Stimulated activated CD4-positive, alpha-beta T cell treated with anti-CD3 and anti-CD28 coated beads, Interleukin-12 subunit alpha, Interleukin-12 subunit beta, amount 100 ng/mL, for 48 hours (primary cell): ENCODE data around the gene QPRT.
A peak's percentile ranks its signal among the peaks of the same experiment; 100 is the strongest.
"Not testable (repeated sequence)": the region's sequence is repeated elsewhere in the genome, so short reads cannot be mapped to it uniquely, and the experiment has no call there.

Experiments used
- DNase-seq, 3 donors: peaks; one replicate each; pipeline ENCODE4 v3.0.0-alpha.2; 2020; ENCODE audit warnings: low read depth in 2 of 3, low spot score in 1 of 3

QPRT gene

DNA sequence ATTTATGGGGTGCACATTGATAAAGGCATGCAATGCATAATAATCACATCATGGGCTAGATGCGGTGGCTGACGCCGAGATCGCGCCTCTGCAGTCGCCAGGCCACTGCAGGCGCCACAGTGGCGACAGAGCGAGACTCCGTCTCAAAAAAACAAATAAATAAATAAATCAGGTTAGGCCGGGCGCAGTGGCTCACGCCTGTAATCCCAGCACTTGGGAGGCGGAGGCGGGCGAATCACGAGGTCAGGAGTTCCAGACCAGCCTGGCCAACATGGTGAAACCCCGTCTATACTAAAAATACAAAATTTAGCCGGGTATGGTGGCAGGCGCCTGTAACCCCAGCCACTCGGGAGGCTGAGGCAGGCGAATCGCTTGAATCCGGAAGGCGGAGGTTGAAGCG, 13.6 kb downstream of the QPRT start:
- not testable (repeated sequence) for DNase-seq

DNA sequence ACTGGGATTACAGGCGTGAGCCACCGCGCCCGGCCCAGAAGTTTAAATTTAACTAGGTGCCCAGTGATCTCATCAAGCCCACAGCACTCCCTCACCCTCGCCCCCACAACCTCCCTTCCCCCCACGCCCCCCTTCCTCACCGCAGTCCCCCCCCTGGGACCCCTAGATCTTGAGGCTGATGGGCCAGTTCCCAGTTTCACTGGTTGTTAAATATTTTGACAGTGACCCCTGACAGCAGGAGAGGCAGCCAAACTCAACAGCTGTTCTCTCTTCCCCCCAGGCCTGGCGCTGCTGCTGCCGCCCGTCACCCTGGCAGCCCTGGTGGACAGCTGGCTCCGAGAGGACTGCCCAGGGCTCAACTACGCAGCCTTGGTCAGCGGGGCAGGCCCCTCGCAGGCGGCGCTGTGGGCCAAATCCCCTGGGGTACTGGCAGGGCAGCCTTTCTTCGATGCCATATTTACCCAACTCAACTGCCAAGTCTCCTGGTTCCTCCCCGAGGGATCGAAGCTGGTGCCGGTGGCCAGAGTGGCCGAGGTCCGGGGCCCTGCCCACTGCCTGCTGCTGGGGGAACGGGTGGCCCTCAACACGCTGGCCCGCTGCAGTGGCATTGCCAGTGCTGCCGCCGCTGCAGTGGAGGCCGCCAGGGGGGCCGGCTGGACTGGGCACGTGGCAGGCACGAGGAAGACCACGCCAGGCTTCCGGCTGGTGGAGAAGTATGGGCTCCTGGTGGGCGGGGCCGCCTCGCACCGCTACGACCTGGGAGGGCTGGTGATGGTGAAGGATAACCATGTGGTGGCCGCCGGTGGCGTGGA, 15.6 kb downstream of the QPRT start:
- no peak for DNase-seq

DNA sequence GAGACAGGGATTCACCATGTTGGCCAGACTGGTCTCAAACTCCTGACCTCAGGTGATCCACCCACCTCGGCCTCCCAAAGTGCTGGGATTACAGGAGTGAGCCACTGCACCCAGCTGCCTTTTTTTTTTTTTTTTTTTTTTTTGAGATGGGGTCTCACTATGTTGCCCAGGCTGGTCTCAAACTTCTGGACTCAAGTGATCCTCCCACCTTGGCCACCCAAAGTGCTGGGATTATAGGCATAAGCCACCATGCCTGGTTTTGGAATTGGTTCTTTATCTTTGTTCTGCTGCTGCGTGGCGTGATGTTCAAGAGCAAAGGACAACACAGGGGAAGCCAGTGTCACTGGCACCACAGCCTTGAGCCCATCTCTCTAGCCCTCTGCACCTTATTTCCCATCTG, 16.7 kb downstream of the QPRT start:
- DNase-seq: not testable (repeated sequence)

DNA sequence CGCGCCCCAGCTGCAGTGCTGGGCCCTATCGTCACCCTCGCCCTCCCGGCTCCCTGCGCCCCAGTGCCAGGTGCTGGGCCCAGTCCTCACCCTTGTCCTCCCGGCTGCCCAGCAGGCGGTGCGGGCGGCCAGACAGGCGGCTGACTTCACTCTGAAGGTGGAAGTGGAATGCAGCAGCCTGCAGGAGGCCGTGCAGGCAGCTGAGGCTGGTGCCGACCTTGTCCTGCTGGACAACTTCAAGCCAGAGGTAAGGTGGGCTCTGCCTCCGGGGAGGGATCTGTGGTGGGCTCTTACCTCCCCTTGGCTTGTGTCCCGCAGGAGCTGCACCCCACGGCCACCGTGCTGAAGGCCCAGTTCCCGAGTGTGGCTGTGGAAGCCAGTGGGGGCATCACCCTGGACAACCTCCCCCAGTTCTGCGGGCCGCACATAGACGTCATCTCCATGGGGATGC, 17.9 kb downstream of the QPRT start:
- no peak for DNase-seq

DNA sequence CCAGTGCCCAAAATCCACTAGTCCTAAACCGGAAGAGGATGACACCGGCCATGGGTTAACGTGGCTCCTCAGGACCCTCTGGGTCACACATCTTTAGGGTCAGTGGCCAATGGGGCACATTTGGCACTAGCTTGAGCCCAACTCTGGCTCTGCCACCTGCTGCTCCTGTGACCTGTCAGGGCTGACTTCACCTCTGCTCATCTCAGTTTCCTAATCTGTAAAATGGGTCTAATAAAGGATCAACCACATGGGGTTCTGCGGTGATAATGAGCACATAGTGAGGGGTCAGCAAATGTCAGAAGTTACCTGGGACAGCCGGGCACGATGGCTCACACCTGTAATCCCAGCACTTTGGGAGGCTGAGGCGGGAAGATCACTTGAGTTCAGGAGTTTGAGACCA, 18.4 kb downstream of the QPRT start:
- DNase-seq: no peak

DNA sequence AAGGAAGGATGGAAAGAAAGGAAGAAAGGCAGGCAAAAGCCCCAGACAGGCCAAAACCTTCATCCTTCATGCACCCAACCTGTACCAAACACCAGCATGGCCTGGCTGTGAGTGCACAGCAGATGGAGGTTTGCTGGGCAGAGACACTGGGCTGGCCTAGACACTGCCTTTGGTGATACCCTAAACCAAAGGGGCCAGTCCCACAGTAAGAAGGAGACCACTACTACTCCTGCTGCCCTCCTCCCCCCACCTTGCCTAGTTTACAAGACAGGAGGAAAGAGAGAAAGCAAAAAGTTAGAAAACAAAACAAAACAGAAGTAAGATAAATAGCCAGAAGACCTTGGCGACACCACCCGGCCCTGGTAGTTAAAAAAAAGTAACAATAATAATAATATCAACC, 19.1 kb downstream of the QPRT start:
- no peak for DNase-seq

DNA sequence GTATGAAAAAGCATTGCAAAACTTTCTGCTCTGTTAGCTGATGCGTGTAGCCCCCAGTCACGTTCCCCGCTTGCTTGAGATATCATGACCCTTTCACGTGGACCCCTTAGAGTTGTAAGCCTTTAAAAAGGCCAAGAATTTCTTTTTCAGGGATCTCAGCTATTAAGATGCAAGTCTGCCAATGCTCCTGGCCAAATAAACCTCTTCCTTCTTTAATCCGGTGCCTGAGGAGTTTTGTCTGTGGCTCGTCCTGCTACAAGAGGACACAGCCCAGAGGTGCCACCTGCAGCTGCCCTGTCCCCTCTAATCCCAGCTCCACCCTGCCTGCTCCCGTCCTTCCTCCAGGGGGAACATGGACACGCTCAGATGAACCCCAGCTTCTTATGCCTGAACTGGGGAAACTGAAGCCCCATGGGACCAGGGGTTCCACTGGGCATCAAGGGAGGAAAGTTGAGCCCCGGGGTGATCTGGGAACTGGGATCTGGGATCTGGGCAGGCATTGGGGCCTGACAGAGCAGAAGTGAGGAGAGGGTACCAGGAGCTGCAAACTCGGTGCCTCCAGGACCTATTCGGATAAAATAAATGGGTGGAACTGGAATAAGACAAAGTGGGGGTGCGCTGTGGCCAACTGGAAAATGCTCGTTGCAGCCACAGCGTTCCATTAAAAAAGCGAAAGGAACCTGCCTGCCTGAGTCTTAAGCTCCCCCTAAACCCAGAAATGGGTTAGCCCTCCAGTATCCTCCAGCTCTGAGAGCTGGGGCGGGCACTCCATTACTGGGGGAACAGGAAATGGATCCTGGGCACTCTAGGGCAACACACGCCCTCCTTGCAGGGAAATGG, 19.7 kb downstream of the QPRT start:
- DNase-seq: no peak

DNA sequence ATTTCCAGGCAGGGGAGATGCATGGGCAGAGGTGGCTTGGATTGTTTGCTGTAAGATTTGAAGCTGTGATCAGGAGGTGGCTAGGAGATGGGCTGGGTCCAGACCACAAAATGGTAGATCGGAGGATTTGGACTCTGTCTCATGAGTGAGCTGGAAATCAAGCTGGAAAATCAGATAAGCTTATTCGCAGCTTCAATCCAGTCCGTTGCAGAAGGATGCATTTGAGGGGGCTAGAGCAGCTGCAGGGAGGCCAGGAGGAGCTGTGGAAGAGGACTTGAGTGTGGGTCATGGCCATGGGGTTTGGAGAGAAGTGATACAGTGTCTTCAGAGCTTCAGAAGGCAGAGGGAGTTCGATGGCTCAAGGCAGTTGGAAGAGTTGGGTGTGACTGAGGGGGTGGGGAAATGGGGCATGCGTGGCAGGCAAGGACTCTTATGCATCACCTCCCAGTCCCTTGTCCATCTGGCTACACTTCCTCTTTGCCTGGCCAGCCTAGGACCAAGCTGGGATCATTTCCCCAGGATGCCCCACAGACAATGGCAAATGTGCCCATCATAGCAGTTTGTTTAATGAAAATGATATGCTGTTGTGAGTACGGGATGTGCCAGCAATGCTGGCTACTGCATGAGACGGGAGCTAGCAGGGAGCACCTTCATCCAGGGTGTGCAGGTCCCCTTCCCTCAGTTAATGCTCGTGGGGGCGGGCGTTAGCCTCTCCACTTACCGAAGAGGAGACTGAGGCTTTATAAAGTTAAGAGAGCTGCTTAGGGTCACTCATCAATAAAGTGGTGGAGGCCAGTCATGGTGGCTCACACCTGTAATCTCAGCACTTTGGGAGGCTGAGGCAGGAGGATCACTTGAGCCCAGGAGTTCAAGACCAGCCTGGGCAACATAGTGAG, 20.6 kb downstream of the QPRT start:
- no peak for DNase-seq

DNA sequence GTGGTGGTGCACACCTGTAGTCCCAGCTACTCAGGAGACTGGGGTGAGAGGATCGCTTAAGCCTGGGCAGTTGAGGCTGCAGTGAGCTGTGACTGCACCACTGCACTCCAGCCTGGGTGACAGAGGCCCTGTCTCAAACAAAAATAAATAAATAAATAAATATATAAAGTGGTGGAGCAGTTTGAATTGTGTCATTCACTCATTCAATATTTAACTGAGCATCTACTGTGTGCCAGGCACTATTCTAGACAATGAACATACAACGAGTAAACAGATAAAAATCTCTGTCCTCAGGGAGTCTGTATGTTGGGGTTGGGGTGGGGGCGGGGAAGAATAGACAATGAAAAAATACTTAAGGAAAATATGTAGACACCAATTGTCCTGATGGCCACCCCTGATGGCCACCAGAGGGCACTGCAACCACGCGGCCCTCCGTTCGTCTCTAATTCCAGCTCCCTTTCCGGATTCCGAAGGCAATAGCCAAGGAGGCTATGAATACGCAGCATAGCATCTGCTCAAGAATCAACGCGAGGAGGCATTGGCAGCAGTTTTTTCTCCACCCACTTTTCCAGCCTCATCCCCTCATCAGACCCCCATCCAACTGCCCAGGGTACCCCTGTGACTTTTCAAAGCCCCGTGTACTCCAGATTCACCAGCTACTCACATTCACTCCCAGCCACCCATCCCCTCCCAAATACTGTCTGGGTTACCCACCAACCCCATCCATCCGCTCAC, 21.4 kb downstream of the QPRT start:
- DNase-seq: peak; percentile 55 to 69 (median 64)

DNA sequence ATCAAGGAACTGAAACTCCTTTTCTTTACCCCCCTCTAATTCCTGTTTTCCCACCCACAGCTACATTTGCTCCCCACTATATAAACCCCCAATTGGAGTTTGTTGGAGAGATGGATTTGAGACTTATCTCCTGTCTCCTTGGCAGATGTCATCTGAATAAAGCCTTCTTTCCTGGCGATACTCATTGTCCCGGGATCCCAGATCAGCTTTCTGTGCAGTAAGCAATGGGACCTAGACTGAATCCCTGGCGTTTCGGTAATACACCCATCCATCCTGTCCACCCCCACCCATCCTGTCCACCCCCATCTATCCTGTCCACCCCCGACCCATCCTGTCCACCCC, 22.2 kb downstream of the QPRT start:
- no peak for DNase-seq

DNA sequence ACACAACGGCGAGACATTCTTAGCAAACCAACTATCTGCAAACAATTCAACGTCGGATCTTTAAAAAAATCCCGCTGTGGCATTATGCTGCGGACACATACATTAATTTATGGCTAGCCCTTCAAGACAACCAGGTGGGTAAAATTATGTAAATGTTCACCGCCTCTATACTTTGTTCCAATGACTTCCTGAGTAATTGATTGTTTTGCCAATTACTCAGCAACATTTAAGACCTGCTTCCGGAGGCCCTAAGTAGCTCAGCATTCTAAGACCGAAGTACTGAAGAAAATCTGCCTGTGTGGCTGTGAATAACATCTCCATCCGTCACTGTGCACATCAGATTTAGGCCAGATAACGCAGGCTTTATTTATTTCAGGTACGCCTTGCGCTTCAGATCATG, 23.3 kb downstream of the QPRT start:
- no peak for DNase-seq

DNA sequence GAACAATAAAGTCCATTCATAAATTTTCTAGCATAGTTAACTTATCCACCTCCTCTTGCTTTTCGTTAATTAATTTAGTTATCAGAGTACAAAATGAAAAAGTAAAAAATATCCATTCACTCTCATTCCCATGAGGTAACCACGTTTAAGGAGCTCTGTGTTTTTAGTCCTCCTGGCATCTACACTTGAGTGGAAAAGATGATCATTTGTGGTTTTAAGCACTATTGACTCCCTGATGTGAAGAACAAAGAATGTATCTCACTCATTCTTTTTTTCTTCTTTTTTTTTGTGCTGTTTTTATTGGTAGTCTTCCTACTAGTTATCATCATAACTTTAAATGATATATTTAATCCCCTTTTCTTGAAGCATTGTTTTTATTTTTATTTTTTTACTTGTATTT, 26.1 kb downstream of the QPRT start:
- DNase-seq: no peak

DNA sequence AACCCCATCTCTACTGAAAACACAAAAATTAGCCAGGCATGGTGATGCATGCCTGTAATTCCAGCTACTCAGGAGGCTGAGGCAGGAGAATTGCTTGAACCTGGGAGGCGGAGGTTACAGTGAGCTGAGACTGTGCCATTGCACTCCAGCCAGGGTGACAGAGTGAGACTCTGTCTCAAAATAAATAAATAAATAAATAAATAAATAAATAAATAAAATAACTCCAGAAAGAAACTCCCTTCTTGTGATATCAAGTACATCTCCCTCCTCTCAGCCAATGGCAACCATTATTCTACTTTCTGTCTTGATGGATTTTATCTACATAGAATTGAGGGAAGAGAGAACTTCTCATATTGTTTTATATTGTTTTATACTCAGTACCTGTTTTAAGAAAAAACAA, 28.2 kb downstream of the QPRT start:
- not testable (repeated sequence) for DNase-seq

DNA sequence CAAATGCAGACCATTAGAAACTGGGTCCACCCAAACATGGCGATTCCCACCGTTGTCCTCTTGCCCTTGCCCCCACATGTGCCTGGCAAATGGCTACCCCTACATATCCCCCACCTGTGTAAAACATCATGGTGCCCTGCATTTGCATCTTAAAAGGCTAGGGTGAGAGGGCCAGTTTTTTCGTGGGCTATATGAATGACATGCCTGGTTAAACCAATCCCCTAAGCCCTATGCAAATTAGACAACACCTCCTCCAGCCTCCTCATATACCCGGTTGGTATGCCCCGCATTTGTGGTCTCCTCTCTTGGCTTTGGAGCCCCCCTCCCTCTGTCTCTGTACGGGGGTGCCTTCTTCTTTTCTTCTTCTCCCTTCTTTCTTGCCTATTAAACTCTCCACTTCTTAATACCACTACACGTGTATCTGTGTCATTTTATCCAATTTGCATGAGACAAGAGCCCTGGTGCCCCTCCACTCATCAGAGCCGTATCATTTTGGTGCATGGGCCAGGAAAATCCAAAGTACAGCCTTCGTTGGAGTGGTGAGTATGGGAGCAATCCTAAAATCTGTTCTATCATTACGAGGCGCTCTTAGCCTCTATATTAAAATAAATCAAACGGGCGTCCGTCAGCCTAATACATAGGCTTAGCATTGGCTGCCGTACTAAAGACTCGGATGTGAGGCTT, 30.1 kb downstream of the QPRT start:
- DNase-seq: no peak

DNA sequence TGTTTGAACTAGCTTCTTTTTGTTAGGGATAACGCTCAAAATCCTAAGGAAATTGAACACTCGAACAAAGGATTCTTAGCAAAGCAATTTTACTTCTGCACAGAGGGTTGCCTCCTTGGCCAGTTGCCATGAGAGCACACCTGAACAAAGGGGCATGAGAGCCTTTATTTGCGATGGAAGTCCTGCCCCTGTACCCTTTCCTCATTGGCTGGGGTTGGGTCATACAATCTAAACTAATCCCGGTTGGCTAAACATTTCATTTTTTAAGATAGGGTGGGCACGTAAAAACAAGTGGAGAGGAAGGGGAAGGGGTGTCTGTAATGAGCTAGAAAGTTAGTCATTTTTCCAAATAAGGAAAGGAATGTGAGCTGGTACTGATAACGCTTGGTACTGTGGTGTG, 30.7 kb downstream of the QPRT start:
- DNase-seq: not testable (repeated sequence)

DNA sequence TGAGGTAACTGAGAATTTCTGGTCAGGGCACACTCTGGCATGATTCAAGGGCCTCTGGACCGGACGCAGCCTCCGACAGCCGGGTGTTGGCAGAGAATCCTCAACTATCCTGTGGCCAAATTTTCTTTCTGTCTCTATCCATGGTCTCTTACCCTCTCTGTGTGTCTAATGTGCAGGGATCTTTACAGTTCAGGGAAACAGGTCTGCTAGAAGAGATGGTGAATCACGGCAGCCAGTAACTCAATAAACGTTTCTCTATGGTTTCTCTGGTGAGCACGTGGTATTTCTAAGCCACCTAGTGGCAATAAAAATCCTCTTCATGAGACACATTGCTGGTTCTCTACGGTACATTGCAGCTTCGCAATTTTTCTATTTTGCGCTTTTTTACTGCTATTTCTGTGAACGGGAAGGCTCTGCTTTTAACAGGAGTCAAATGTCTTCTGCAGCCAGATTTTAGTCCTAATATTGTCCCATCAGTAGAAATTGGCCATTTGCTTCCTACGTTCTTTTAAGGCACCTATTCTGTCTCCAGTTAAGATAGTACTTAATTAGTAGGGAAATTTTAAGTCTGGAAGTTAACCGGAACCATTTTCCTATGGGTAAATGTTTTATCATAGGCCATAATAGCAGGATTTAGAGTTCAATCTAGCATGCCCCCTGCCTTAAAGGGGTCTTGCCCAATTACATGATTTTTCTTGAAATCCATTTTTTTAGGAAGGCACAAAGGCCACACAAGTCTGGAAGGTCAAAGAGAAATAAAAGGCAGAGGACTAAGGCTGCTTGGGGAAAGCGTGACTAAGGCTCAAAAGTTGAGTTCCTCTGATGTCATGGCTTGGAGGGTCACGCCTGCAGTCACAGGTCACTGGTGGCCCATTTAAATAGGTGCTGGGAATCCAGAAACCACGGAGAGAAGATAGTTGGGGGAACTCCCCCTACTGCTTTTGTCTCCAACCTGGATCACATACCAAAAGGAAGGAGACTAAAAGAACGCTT, 31.5 kb downstream of the QPRT start:
- peak in 1 of 3 donors; percentile 50 for DNase-seq

DNA sequence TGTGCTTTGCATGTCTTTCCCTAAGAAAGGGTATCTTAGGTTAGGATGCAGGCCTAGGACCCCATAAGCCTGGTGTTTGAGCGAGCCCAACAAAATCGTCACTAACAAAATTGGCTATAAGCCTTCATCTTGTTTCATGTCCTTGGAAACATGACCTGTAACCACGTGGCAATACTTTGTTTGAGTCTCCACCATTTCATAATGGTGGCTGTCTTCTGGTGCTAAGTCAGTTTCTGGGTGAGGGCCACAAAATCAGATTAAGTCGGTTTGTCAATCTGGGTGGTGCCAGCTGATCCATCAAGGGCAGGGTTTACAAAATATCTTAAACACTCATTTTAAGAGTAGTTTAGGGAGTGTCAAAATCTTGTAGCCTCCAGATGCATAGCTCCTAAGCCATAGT, 33.8 kb downstream of the QPRT start:
- no peak for DNase-seq

DNA sequence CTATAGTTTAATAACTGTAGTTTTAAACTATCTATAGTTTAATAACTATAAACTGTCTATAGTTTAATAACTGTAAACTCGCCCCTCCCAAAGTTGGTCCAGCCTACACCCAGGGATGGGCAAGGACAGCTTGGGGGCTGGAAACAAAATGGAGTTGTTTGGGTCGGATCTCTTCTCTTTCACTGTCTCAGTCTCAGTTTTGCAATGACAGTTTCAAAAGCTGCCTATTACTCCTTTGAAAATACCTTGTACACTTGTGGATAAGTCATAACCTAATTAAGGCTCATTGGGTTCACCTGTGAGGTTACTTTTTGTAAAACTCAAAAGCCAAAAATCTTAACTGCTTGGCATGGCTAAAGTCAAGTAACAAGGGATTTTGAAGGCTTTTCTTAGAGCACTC, 35.4 kb downstream of the QPRT start:
- no peak for DNase-seq

DNA sequence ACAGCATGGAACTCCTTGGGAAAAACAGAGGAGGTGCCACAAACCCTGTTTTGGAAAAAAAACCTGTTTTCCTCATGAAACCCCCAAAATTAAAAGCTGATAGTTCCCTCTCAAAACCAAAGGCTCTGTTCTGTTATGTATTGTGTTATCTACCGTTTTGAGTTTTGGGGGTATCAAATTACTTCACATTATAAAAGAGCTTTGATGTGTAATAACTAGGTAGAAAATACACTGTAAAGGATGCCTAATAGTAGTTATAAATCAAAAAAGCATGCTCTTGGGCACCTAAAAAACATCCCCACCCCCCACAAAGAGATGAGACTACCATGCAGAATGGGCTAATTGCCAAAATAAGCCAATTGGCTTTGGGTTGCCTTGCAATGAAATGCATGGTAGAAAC, 36.0 kb downstream of the QPRT start:
- DNase-seq: no peak
